ENCODE results near the gene LRRC49.

- TF ChIP-seq CTCF (conservative IDR thresholded peaks at IDR 0.05; ENCODE audit: low read depth in 2 of 2), result no peak
- TF ChIP-seq ZNF114 (CRISPR knock-in tag; IDR thresholded peaks at IDR 0.05), result no peak
- no peak for TF ChIP-seq REST (IDR thresholded peaks at IDR 0.05; ENCODE audit: unreplicated experiment)
- no peak for TF ChIP-seq EZH2phosphoT487 (IDR thresholded peaks at IDR 0.05; ENCODE audit: unreplicated experiment)
These were observed 35.6 kb upstream of the LRRC49 start for GRCh38 chr15:70856884-70857561.

Data from GM23338 (cell line).